Lung (tissue), 12 donors: Measurements from ENCODE around the gene UBE3A. TPM values are rescaled to one million over a fixed set of nuclear protein-coding genes. Genes with fewer than 3 reads are reported as not detected.

Source experiments
- ATAC-seq: fragments of 200-7000 bp; cut with Tn5 transposase; one replicate; pipeline ENCODE4 v1.9.1; 2020; ENCODE audit warnings: moderate number of reproducible peaks; ENCODE audit not compliant: insufficient read depth, low FRiP score
- DNase-seq, 3 donors: peaks; one replicate each; pipeline ENCODE4 v3.0.0-alpha.2; 2013 to 2017
- H3K27ac ChIP-seq, 2 donors: one replicate each; pipeline ENCODE4 v1.5.1; 2013; ENCODE audit warnings: mild to moderate bottlenecking in 2 of 2, moderate library complexity in 2 of 2, control low read depth in 1 of 2, inconsistent platforms in 1 of 2, low read depth in 1 of 2, low read length in 1 of 2
- H3K27me3 ChIP-seq, 3 donors: one replicate each; pipeline ENCODE4 v1.5.1; 2013; ENCODE audit warnings: low read length in 2 of 3; ENCODE audit not compliant: control insufficient read depth in 3 of 3, insufficient read depth in 3 of 3
- H3K36me3 ChIP-seq, 4 donors: one replicate each; pipeline ENCODE4 v1.5.1; 2013; ENCODE audit warnings: low read length in 4 of 4, mild to moderate bottlenecking in 1 of 4, moderate library complexity in 1 of 4; ENCODE audit not compliant: control insufficient read depth in 4 of 4, insufficient read depth in 4 of 4
- H3K4me1 ChIP-seq, 5 donors: one replicate each; pipeline ENCODE4 v1.5.1; 2013; ENCODE audit warnings: low read length in 5 of 5, mild to moderate bottlenecking in 2 of 5, moderate library complexity in 1 of 5; ENCODE audit not compliant: control insufficient read depth in 5 of 5, insufficient read depth in 5 of 5
- H3K4me3 ChIP-seq: one replicate; pipeline ENCODE4 v1.5.1; 2013; ENCODE audit warnings: mild to moderate bottlenecking, control low read depth, moderate library complexity
- H3K9ac ChIP-seq, 2 donors: one replicate each; pipeline ENCODE4 v1.5.1; 2013; ENCODE audit warnings: low read length in 2 of 2, control low read depth in 1 of 2; ENCODE audit not compliant: insufficient read depth in 1 of 2
- H3K9me3 ChIP-seq, 4 donors: one replicate each; pipeline ENCODE4 v1.5.1; 2013; ENCODE audit warnings: low read length in 3 of 4, mild to moderate bottlenecking in 1 of 4, moderate library complexity in 1 of 4; ENCODE audit not compliant: control insufficient read depth in 4 of 4, insufficient read depth in 3 of 4
- CTCF ChIP-seq: IDR thresholded peaks from 2 replicates; pipeline ENCODE4 v1.5.1; 2012; ENCODE audit warnings: mild to moderate bottlenecking; ENCODE audit errors: control extremely low read depth, extremely low read depth
- WGBS, 2 donors: extraction: QIAGEN DNeasy Blood & Tissue Kit; methylation state at CpG; one replicate each; pipeline ENCODE4 v1.1.7; 2013; 5-methylcytosine and 5-hydroxymethylcytosine counted together
- polyA plus RNA-seq, 2 donors: library from polyadenylated mRNA; stranded (reverse); fragments of 200-250 nt; gene quantifications; one replicate each; pipeline ENCODE4 v1.2.1, GENCODE V29; 2013
- total RNA-seq, 2 donors: library from RNA; depleted of rRNA in 1 of 2; stranded (reverse); fragments of >200 nt in 1 of 2; gene quantifications; one replicate each; pipeline ENCODE4 v1.2.1, GENCODE V29; 2014 to 2021
- donor health status: control.
- donor health status: control.
- donor health status: Bipolar disorder and iron deficiency.
- donor health status: healthy.
- donor health status: DM: yes; HTN: yes; CAD: no.

Gene UBE3A
- total and polyA plus RNA-seq, 4 donors = 17.3 to 123 (median 59.8) TPM

GRCh38 chr15:25323420-25323819, 115.4 kb downstream of the UBE3A start:
- DNase-seq = no peak
- Histone ChIP-seq H3K9ac (no peak overlapping the region), H3K36me3 (peaks cover 0 to 18% (median 1%) of the 10 kb centered on the region in 4 donors), H3K9me3 (peaks cover 2 to 13% (median 4%) of the 10 kb centered on the region in 4 donors), H3K27me3 (no peaks in the 10 kb centered on the region), H3K4me3 (no peak overlapping the region), H3K4me1 (peaks cover 0 to 4% (median 0%) of the 10 kb centered on the region in 5 donors), H3K27ac (no peak overlapping the region)
- no peak for ATAC-seq
- 64 to 91% methylated on average over 1 of the region's 1 CpG for WGBS, 2 donors
- TF ChIP-seq CTCF = no peak

GRCh38 chr15:25287823-25288222, 151.0 kb downstream of the UBE3A start:
- WGBS, 2 donors = 89 to 94% methylated on average over 3 of the region's 3 CpGs
- Histone ChIP-seq H3K4me1 (no peaks in the 10 kb centered on the region), H3K9me3 (peaks cover 0 to 11% (median 1%) of the 10 kb centered on the region in 4 donors), H3K9ac (no peak overlapping the region), H3K27ac (no peak overlapping the region), H3K4me3 (no peak overlapping the region), H3K36me3 (no peaks in the 10 kb centered on the region), H3K27me3 (no peaks in the 10 kb centered on the region)
- no peak for TF ChIP-seq CTCF
- DNase-seq (no peak), ATAC-seq (no peak)
